HG03520 (cell line): ENCODE measurements around the gene IL34.
"Not testable (repeated sequence)": the region's sequence is repeated elsewhere in the genome, so short reads cannot be mapped to it uniquely, and the experiment has no call there.

ENCODE experiments used
- ATAC-seq: cut with Tn5 transposase; IDR thresholded peaks from one replicate; pipeline ENCODE4 v1.9.1; 2021; ENCODE audit warnings: mild to moderate bottlenecking, moderate library complexity; ENCODE audit not compliant: unreplicated experiment

Gene IL34

DNA sequence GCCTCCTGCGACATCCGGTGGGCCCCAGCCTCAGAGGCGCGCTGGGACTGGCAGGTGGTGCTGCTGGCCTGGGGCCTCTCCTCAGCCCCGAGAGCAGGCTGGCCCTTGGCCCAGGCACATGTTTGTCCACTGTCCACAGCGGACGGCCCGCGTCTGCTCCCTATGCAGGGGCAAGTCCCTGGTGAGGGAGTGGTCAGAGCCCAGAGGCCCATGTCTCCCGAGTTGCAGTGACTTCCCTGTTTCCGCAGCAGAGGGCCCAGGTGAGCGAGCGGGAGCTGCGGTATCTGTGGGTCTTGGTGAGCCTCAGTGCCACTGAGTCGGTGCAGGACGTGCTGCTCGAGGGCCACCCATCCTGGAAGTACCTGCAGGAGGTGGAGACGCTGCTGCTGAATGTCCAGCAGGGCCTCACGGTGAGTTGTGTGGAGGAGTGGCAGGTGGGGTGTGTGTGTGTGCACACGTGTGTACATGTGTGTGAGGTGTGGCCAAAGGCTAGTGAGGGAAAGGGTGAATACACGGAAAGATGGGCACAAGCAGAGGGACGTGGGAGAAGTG, 10.4 kb downstream of the IL34 start:
- ATAC-seq, result no peak

DNA sequence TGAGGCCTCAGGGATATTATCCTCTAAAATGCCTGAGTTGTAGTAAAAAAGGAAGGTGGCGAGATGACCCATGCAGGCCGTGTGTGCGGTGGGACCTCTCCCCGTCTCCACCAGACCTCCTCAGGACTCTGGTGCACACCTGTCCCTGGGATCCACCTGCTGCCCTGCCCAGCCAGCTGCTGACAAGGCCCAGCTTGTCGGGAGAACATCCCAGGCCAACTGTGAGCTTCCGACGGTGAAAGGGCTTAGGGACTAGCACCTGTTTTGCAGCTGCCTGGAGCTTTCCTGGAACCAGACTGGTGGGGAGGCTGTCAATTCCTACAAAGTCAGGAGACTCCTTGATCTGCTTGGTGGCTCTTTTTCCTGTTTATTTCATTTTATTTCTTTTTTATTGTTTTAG, 11.6 kb downstream of the IL34 start:
- no peak for ATAC-seq

DNA sequence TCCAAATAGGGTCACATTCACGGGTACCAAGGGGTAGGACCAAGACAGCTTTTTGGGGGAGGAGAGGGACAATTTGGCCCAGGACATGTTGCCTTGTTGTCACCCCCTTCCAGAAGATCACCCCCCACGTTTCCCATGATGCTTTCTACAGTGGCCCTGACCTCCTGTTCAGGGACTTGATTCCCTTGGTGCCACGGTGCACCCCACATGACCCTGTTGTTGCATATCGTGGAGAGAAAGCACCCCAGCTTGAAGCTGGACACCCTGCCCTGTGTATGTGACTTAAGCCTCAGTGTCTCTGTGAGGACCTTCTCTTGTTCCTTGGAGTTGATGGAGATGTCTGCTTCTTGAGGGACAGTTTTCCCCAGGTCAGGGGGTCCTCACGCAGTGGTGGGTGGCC, 12.6 kb downstream of the IL34 start:
- no peak for ATAC-seq

DNA sequence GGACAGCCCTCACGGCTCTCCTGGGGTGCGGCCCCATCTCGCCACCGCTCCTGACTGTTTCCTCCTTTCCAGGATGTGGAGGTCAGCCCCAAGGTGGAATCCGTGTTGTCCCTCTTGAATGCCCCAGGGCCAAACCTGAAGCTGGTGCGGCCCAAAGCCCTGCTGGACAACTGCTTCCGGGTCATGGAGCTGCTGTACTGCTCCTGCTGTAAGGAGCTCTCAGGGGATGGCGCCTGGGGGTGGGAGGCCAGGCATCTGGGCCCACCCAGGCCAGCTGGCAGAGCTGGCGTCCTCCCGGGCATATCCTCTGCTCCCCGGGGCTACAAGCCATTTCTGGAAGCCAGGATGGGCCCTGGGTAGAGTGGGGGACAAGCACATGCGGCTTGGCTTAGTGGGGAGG, 13.2 kb downstream of the IL34 start:
- no peak for ATAC-seq

DNA sequence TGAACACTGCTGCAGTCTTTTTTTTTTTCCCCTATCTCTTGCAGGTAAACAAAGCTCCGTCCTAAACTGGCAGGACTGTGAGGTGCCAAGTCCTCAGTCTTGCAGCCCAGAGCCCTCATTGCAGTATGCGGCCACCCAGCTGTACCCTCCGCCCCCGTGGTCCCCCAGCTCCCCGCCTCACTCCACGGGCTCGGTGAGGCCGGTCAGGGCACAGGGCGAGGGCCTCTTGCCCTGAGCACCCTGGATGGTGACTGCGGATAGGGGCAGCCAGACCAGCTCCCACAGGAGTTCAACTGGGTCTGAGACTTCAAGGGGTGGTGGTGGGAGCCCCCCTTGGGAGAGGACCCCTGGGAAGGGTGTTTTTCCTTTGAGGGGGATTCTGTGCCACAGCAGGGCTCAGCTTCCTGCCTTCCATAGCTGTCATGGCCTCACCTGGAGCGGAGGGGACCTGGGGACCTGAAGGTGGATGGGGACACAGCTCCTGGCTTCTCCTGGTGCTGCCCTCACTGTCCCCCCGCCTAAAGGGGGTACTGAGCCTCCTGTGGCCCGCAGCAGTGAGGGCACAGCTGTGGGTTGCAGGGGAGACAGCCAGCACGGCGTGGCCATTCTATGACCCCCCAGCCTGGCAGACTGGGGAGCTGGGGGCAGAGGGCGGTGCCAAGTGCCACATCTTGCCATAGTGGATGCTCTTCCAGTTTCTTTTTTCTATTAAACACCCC, 13.8 kb downstream of the IL34 start:
- no peak for ATAC-seq

DNA sequence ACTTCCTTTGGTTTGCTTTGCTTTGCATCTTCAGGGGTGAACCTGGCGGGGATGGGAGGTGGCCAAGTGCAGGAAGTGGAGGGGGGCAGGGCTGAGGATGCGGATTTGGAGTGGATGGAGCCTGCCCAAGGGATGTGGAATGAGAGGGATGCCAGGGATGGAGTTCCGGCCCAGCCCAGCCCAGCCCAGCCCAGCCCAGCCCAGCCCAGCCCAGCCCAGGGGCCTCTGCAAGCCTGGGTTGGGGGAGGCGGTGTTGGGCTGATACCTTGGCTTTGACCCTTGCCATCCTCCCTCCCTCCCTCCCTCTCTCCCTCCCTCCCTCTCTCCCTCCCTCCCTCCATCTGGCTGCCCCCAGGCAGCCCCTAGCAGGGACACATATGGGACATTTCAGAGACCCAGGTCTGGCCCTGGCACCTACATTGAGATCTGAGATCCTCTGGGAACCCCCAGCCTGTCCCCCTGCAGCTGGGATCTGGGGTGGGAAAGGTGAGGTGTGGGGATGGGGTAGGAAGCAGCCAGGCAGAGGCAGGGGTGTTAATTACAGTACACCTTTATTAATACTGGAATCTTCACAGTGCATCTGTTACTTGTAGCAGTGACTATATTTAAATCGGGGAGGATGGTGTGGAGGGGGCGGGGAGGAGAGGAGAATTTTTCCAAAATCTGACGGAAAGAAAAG, 14.5 kb downstream of the IL34 start:
- no peak for ATAC-seq

DNA sequence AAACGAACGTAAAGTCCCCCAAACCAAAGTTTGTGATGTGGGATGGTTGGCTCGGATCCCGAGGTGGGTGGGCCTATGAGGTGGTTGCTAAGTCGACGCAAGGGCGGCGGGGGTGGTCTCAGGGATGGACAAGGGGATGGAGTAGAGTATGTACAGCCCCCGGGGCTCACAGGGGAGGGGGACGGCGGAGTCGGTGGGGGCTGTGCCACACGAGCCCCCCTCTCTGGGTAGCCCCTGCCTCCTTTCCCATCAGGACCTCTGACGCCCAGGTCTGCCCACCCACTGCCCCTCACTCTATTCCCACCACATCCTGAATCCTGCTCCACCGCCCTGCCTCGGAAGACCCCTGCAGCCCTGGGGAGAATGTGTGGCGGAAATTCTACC, 15.2 kb downstream of the IL34 start:
- no peak for ATAC-seq

DNA sequence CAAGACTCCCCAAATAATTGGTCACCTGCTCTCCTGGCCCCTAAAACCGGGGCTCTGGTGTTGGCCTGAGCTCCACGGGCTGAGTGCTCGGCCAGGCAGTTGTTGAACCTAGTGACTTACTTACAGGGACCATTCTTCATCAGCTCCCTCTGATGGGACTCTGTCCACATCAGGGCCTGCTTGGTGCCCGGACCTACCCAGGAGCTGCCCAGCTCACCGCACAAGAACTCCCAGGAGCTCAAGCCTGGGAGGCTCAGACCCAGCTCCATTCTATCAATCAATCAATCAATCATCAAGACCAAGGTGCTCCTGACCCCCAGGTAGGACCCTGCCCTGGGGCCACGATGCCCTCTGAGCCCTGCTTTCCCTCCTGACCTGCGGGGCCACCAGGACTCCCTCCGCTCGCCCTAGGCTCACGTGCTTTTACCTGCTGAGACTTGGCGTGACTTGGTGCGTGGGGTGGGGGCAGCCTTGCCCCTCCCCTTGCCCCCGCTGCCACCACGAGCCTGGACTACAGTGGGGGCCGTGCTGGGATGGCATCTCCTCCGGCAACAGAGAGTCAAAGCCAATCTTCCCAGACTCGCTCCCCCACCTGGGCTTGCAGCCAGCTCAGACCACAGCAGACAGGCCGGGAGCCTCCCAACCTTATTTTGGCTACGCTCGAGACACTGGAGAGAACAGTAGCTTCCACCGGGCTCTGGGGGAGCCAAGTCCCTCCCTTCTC, 15.7 kb downstream of the IL34 start:
- ATAC-seq, result no peak

DNA sequence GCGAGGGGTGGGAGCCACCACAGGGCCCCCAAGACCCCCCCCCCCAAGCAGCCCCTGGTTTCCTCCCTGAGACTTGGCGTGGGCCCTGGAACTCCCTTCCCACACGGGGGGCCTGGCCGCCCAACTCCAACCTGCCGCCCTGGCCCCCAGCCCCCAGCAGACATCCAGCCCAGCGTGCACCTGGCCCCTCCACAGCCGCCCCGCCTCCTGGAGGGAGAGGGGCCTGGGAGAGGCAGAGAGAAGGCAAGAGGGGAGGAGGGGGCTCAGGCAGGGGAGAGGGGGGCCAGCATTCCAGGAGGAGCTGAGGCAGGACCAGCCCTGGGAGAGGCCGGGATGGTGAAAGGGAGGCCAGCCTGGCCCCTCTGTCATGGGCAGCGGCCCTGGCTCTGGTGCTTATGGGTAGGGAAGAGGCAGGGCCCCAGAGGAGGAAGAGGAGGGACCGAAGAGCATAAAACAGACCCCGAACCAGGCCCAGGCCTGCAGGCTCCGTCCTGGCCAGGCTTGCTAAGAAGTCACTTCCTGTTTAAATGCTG, 16.7 kb downstream of the IL34 start:
- no peak for ATAC-seq

DNA sequence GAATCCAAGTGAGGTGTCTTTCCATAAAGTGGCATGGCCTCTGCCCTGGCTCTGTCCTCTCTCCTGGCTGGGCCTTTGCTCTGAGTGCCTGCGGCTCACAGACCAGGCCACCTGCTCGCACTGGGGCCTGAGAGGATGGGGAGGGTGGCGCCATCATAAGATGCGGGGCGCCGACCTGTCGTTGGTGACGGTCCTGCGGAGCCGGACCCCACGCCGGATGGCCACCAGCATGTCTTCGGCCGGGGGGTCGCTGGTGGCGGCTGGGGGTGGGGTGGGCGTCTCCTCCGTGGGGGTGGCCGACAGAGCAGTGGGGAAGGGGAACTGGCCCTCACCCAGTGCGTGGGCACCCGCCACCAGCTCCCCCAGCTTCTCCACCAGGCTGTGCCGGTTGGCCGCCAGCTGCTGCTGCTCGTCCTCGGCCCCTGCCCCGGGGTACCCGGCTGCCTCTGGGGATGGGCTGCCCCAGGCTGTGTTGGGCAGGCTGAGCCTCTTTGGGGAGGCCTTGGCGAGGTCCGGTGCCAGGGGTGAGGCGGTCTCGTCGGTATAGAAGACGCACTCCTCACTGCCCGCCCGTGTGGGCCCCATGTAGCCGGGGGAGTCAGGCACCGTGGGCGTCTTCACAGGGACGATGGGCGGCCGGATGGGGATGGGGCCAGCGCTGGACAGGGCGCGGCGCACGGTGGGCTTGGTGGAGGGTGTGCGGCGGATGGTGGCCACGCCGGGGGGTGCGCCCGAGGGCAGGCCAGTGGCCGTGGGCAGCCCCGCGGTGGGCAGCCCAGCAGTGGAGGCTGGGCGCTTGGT, 17.4 kb downstream of the IL34 start:
- ATAC-seq, result no peak

DNA sequence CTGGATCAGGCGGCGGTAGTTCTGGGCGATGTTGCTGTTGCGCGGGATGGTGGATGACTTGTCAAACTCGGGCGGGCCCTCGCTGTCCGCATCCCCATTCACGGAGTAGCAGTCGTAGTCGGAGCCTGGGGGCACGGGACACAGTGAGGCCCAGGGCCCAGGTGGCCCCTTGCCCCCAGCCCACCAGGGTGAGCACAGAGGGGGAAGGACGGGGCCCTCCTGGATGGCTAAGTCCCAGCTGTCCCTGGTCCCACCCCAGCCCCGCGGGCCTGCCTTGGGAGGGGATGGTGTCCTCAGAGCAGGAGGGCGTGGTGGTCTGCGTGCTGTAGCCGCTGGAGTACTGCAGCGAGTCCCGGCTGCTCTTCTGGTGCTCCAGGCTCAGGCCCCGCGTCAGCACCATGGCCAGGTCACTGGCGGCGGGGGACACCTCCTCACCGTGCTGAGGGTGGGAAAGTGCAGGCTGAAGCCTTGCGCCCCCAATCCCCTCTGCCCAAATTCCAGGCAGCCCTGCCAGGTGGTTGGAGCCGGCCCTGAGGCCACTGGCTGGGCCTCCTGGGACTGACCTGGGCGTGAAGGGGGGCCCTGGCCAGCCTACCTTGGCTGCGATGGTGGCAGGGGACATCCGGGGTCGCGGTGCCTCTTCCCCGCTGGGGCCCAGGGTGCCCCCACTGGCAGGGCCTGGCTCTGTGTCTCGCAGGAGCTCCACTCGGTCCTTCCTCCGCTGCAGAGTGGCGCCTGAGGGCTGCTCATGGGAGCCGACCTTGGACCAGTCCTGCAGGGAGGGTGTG, 18.2 kb downstream of the IL34 start:
- no peak for ATAC-seq

DNA sequence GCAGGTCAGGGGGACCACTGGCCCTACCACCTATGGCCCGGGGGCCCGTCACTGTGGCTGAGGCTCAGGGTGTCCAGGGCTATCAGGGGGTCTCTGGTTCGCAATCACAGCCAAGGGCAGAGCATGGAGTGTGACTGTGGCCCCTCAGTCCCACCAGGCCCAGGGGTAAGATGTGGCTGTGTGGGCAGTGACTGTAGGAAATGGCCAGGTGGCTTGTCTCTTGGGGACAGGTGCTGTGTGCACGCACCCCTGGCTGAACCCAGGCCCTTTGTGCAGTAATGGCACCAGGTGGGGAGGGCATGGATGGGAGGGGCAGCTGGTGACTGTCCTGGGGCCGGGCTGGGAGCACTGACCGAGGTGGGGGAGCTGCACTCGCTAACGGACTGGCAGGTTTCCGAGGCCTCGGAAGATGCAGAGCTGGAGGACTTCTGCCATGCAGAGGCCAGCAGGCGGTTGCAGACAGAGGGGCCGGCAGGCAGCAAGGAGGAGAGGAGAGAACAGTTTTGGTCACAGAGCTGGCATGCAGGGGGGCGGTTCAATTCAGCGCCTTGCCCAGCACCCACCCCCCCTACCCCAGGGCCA, 18.8 kb downstream of the IL34 start:
- no peak for ATAC-seq

DNA sequence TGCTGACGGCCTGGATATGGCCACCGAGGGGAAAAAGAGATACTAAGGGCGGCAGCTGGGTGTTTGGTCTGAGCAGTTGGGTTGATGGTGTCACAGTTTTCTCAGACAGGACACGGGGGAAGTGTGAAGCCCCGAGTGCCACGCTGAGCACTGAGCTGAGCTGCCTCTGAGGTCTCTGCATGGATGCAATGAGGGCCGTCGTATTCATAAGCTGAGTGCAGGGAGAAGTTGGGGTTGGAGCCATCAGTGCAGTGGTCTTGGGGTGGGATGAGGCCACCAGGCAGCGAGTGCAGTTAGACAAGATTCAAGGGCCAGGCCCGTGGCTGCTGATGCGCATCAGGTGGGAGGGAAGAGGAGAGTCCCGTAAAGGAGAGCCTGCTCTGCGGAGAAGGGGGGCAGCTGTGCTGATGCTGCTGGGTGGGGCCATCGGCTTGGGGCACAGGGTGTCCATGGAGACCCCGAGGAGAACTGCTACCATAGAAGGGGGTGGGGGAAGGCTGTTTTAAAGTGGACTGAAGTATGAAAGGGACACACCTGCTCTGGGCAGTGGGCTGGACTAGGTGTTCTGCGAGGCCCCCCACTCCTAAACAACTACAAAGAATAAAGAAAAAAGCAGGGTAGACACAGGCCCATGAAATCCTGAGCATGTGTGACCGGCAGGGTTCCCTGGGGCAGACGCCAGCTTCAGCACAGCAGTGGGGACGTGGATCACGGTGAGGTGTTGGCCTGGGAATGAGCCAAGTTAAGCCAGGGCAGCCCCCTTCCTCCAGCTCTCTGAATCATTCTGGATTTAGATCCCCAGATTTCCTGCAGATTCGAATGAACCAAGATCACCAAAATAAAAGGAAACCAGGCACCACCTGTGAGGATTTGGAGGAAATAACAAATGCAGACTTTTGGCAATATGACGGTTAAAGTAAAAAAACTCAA, 19.7 kb downstream of the IL34 start:
- ATAC-seq, result no peak

DNA sequence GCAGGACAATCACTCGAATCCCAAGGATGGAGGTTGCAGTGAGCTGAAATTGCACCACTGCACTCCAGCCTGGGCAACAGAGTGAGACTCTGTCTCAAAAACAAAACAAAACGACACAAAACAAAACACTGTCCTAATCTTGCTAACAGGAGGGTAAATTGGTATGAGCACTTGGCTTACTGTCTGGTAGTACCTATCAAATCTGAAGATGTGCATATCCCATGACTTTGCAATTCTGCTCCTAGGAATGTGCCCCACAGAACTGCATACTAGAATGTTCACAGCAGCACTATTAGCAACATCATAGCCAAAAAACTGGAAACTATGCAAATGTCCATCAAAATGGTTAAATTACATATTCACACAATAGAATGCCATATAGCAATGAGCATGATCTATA, 23.8 kb downstream of the IL34 start:
- ATAC-seq, result no peak

DNA sequence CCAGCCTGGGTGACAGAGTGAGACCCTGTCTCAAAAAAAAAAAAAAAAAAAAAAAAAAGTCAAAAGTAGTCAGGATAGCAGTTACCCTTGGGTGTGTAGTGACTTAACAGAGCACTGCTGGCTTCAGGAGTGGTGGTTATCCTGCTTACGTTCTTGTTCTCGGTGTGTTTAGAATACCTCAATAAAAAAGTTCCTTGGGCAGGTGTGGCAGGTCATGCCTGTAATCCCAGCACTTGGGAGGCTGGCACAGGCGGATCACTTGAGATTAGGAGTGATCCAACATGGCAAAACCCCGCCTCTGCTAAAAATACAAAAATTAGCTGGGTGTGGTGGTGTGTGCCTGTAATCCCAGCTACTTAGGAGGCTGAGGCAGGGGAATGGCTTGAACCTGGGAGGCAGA, 24.6 kb downstream of the IL34 start:
- ATAC-seq, result not testable (repeated sequence)

DNA sequence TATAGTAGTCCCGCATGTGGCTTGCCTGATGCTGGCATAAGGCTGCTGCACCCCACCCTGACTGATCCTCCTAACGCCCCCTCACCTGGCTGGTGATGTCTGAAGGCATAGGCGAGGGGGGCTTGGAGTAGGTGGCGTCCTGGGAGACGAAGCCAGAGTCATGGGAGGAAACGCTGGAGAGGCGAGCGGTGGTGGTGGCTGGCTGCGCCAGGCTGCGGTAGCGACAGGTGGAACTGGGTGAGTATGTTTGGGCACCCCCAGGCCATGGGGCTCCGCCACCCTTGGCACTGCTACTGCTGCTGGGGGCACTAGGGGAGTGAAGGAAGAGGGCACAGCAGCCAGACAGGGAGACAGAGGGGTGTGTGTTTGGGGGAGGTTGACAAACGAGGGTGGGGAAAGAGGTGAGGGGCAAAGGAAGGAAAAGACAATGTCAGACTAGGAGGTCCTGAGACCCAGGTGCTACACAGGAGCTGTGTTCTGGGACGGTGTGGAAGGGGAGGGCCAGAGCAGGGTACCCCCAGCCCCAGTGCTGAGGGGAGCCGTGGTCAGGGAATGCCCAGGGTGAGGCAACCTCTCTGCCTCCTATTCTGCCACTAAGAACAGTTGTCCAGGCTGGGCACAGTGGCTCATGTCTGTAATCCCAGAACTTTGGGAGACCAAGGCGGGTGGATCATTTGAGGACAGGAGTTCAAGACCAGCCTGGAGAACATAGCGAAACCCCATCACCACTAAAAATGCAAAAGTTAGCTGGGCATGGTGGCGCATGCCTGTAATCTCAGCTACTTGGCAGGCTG, 28.1 kb downstream of the IL34 start:
- no peak for ATAC-seq

DNA sequence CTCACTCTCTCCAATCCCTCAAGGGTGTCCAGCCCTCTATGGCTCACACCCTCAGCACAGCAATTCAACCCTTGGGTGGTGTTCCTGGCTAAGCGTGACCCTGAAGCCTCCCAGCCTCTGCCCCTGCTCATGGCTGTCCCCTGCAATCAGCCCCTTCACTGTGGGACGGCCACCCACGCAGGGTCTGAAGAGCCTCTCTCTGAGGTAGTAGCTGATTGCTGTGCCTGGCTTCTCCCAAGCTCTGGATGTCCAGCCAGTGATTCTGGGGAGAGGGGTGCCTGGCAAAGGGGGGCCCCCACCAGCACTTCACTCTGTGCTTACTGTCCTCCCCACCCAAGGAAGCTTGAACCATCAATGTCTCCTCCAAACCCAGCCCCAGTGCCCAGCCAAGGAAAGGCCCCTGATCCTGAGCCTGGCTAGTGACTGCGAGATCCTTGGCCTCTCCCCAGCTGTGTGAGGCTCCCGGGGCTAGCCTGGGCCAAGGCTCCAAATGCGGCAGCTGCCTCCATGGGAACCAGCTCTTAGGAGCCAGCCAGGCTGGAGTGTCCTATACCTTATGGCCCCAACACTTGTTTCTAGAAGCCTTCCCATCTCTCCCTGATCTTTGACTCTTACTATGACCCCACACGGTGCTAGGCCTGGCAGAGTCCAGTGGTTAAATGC, 29.6 kb downstream of the IL34 start:
- ATAC-seq, result no peak
